ENCODE data around the gene PANK4.

- TF ChIP-seq, protein P1, sequence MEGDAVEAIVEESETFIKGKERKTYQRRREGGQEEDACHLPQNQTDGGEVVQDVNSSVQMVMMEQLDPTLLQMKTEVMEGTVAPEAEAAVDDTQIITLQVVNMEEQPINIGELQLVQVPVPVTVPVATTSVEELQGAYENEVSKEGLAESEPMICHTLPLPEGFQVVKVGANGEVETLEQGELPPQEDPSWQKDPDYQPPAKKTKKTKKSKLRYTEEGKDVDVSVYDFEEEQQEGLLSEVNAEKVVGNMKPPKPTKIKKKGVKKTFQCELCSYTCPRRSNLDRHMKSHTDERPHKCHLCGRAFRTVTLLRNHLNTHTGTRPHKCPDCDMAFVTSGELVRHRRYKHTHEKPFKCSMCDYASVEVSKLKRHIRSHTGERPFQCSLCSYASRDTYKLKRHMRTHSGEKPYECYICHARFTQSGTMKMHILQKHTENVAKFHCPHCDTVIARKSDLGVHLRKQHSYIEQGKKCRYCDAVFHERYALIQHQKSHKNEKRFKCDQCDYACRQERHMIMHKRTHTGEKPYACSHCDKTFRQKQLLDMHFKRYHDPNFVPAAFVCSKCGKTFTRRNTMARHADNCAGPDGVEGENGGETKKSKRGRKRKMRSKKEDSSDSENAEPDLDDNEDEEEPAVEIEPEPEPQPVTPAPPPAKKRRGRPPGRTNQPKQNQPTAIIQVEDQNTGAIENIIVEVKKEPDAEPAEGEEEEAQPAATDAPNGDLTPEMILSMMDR (IDR thresholded peaks at IDR 0.05; ENCODE audit: control extremely low read depth in 1 of 3, insufficient read depth in 1 of 3, low read depth in 1 of 3, low read length in 3 of 3) = no peak
- TF ChIP-seq CHD1 (IDR thresholded peaks at IDR 0.05; ENCODE audit: low read depth, low read length) = no peak
- TF ChIP-seq GTF2F1 (IDR thresholded peaks at IDR 0.05; ENCODE audit: borderline replicate concordance, low read depth, low read length) = no peak
- no peak for TF ChIP-seq SIN3A (conservative IDR thresholded peaks at IDR 0.05 in 1 of 2, IDR thresholded peaks at IDR 0.05 in 1 of 2; ENCODE audit: low read depth in 1 of 2, low read length in 2 of 2)
- TF ChIP-seq CREB1 (IDR thresholded peaks at IDR 0.05) = no peak
- no peak for TF ChIP-seq EZH2 (IDR thresholded peaks at IDR 0.05; ENCODE audit: low read depth, low read length, severe bottlenecking)
- no peak for TF ChIP-seq MAFK (IDR thresholded peaks at IDR 0.05; ENCODE audit: low read depth, low read length)
- no peak for TF ChIP-seq JUN (IDR thresholded peaks at IDR 0.05; ENCODE audit: low read depth, low read length)
- TF ChIP-seq POLR2AphosphoS5 (IDR thresholded peaks at IDR 0.05; ENCODE audit: low read depth, low read length) = no peak
- TF ChIP-seq EP300 (IDR thresholded peaks at IDR 0.05; ENCODE audit: borderline replicate concordance in 1 of 2, low read depth in 2 of 2, low read length in 2 of 2) = no peak
- no peak for TF ChIP-seq POLR2A (IDR thresholded peaks at IDR 0.05; ENCODE audit: control extremely low read depth in 1 of 2, low read depth in 2 of 2, low read length in 2 of 2)
Measured at GRCh38 chr1:2527556-2527860, 1.1 kb upstream of the PANK4 start.

All from H1 (cell line).